Ovary (tissue), 3 donors: ENCODE data around the gene ODAD2.

ENCODE experiments used
- CTCF ChIP-seq, 3 donors: fragments of 450-650 bp in 2 of 3; fragments of 200-600 bp in 1 of 3; IDR thresholded peaks; one replicate each; pipeline versions ENCODE4 v1.5.1 to v1.8.0; 2016 to 2022; ENCODE audit warnings: antibody characterized with exemption in 3 of 3, mild to moderate bottlenecking in 1 of 3
- POLR2A ChIP-seq: fragments of 450-650 bp; IDR thresholded peaks from one replicate; pipeline ENCODE4 v1.6.1; 2017; ENCODE audit warnings: antibody characterized with exemption, mild to moderate bottlenecking, moderate library complexity
- donor health status: DM: no; HTN: no; CAD: no.

DNA sequence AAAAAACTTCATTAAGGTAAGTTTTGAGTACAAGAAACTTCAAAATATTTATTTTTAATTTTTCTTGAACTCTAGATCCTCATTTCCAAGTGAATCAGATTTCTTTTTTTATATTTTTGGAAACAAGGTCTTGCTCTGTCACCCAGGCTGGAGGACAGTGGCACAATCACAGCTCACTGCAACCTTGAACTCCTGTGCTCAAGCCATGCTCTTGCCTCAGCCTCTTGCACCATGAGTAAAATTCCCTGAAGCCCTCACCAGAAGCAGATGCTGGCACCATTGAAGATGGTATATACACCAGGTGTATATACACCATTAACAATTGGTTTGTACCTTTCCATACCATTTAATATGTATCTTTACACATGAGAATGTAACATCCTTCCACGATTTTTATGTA, 45.1 kb upstream of the ODAD2 start:
- no peak for TF ChIP-seq POLR2A
- TF ChIP-seq CTCF (IDR thresholded peaks at IDR 0.05): no peak
